ENCODE results near the gene DNAJC16.

Gene DNAJC16

DNA sequence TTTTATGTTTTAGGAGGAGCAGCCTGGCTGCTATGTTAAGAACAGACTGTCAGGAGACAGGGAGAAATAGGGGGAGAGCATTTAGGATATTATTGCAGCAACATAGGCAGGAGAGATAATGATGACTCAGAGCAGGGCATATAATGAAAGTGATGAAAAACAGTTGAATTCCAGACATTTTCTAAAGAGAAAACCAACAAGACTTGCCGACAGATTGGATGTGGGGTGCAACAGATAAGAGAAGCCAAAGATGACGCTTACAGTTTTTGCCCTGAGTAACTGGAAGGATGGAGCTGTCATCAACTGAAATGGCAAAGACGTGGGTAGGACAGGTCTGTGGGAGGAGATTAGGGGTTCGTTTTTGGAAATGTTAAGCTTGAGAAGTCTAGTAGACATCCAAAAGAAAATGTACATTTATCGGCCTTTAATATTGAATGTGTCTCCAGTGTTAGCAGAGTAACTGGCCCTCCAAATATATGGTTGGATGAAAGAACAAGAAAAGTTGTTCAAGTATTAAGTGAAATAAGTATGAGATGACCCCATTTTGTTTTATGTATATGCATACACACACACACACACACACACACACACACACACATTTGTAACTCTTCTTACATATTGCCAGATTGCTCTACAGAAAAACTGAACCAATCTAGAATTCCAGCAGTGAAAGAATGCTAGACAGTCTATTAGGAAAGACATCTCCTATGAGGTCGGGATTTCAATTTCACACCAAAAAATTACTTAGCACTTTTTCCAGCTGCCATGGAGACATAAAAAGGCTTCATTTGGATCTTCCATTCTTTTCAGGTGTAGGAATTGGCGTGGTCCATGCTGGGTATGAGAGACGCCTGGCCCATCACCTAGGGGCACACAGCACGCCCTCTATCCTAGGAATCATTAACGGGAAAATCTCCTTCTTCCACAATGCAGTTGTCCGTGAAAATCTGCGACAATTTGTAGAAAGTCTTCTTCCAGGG is 17.2 kb downstream of the DNAJC16 start:
- TF ChIP-seq, protein P1, sequence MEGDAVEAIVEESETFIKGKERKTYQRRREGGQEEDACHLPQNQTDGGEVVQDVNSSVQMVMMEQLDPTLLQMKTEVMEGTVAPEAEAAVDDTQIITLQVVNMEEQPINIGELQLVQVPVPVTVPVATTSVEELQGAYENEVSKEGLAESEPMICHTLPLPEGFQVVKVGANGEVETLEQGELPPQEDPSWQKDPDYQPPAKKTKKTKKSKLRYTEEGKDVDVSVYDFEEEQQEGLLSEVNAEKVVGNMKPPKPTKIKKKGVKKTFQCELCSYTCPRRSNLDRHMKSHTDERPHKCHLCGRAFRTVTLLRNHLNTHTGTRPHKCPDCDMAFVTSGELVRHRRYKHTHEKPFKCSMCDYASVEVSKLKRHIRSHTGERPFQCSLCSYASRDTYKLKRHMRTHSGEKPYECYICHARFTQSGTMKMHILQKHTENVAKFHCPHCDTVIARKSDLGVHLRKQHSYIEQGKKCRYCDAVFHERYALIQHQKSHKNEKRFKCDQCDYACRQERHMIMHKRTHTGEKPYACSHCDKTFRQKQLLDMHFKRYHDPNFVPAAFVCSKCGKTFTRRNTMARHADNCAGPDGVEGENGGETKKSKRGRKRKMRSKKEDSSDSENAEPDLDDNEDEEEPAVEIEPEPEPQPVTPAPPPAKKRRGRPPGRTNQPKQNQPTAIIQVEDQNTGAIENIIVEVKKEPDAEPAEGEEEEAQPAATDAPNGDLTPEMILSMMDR (IDR thresholded peaks at IDR 0.05; ENCODE audit: extremely low read depth, missing control alignments), result no peak
- DNase-seq (ENCODE audit: low spot score), result no peak

DNA sequence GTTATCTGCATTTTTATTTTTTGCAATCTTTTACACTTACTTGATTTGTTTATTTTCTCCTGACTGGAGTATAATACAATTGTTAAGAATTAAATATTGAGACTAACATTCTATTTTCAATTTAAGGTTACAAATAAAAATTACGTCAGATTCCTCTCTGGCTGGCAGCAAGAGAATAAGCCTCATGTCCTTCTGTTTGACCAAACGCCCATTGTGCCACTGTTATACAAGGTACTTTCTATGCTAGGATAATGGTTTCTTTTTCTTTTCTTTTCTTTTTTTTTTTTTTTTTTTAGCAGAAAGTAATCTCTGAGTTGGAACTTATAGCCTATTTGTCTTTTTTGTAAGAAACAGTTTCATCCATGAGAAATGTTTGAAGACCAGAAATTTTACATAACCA is 20.0 kb downstream of the DNAJC16 start:
- TF ChIP-seq, protein P1 (IDR thresholded peaks at IDR 0.05; ENCODE audit: extremely low read depth, missing control alignments), result no peak
- DNase-seq (ENCODE audit: low spot score), result no peak

DNA sequence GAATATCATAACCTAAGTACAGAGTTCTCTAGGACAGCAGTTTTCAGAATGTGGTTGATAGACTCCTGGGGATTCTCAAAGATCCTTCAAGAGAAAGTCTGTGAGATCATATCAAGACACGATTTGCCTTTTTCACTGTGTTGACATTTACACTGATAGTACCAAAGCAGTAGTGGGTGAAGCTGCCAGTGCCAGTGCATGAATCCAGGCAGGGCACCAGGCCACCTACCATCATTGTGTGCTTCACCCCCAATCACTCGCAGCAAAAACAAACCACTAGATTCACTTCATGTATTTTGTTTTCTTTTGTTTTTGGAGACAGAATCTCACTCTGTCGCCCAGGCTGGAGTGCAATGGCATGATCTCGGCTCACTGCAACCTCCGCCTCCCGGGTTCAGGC is 23.9 kb downstream of the DNAJC16 start:
- TF ChIP-seq, protein P1 (IDR thresholded peaks at IDR 0.05; ENCODE audit: extremely low read depth, missing control alignments), result no peak
- no peak for DNase-seq (ENCODE audit: low spot score)

DNA sequence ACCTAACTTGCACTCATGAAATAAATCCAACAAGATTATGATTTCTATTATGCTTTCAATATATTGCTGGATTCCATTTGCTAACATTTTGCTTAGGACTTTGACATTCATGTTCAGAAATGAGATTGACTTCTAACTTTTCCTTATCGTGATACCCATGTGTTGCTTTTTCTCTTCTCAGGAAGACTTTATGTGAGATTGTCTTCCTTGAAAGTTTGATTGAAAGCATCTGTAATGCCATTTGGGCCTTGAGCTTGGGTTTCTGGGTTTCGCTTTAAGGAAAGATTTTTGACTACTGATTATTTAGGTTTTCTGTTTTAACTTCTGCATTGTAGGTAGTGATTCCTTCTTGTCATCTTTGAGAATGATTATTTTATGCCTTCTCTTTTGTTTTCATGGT is 30.4 kb downstream of the DNAJC16 start:
- TF ChIP-seq, protein P1 (IDR thresholded peaks at IDR 0.05; ENCODE audit: extremely low read depth, missing control alignments), result no peak
- DNase-seq (ENCODE audit: low spot score), result no peak

DNA sequence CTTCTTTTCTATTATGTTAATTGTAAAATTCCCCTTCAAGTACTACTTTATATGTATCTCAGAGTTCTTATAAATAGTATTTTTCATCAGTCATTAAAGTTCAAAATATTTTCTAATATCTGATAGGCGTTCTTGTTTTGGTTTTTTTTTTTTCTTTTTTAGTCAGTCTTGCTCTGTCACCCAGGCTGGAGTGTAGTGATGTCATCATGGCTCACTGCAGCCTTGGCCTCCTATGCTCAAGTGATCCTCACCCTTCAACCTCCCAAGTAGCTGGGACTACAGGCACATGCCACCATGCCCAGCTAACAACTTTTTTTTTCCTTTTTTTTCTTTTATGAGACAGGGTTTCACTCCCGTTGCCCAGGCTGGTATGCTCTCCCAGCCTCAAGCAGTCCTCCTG is 30.9 kb downstream of the DNAJC16 start:
- DNase-seq (ENCODE audit: low spot score), result no peak
- TF ChIP-seq, protein P1 (IDR thresholded peaks at IDR 0.05; ENCODE audit: extremely low read depth, missing control alignments), result no peak

DNA sequence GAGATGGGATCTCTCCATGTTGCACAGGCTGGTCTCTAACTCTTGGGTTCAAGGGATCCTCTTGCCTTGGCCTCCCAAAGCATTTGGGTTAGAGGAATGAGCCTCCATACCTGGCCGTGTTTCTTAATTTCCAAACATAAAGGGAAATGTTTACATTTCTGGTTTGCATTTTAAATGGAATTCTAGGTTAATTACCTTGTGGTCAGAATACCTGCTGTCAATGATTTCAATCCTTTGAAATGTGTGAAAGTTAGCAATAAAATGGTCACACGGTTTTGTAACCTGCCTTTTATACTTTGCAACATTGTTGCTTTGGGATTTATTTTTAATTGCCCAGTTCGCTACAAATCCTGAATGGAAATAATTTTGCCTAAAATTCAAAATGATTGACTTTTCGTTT is 31.9 kb downstream of the DNAJC16 start:
- DNase-seq (ENCODE audit: low spot score), result no peak
- TF ChIP-seq, protein P1 (IDR thresholded peaks at IDR 0.05; ENCODE audit: extremely low read depth, missing control alignments), result no peak

DNA sequence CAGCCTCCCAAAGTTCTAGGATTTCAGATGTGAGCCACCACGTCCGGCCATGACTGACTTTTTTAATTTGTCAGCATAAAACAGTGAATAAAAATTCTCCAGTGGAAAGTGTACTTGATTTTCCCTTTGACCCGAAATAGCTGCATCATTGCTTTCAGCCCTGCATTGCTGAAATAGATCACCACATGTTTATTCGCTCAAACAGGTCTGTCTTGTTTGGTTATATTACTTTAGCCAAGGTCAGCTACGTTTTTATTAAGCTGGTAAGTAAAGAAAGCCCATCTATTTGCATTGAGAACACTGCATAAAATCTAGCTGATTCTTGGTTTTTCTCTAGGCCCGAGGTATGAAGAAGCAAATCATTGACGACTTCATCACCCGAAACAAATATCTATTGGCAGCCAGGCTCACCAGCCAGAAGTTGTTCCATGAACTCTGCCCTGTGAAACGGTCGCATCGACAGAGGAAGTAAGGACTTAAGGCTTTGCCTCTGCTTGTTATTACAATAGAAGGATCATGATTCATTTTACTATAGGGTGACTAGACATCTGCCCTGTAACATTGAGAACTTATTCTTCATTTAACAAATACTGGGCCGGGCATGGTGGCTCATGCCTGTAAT is 32.7 kb downstream of the DNAJC16 start:
- TF ChIP-seq, protein P1 (IDR thresholded peaks at IDR 0.05; ENCODE audit: extremely low read depth, missing control alignments), result no peak

More for the DNA sequence above, 32.7 kb downstream of the DNAJC16 start:
- DNase-seq (ENCODE audit: low spot score), result no peak

Data from GM20000 (cell line).